ENCODE measurements around the gene TSKU. TPM values are rescaled to one million over a fixed set of nuclear protein-coding genes. Genes with fewer than 3 reads are reported as not detected.
"Not testable (repeated sequence)": the region's sequence is repeated elsewhere in the genome, so short reads cannot be mapped to it uniquely, and the experiment has no call there.

TSKU gene
- total RNA-seq, result 41.7 to 46.2 TPM (median 42.3 TPM) in 3 replicates
- long read RNA-seq, transcript TSKU-201 (2 exons, 2,712 nt), result major isoform, 71 of 90 reads
- long read RNA-seq, partial matches to known transcripts, result 0 of 90 reads
- long read RNA-seq, other reads (novel, unspliced or antisense), result 19 of 90 reads

- Mint-ChIP-seq H3K27ac (ENCODE audit: unreplicated experiment) (peak within 1 kb of the TSS; percentile 93), H3K4me3 (ENCODE audit: unreplicated experiment) (peak within 1 kb of the TSS; percentile 86), H3K4me1 (ENCODE audit: low read depth) (peaks cover 72% of the 10 kb centered on the region), H3K36me3 (ENCODE audit: low read depth) (no peaks in the 10 kb centered on the region), H3K9me3 (ENCODE audit: low read depth) (no peaks in the 10 kb centered on the region), H3K27me3 (ENCODE audit: low read depth) (no peaks in the 10 kb centered on the region)
- peak; percentile 93 for DNase-seq (ENCODE audit: low spot score)
- no peak for TF ChIP-seq CTCF (IDR thresholded peaks at IDR 0.05)
These were observed at the start of gene TSKU for GRCh38 chr11:76783294-76783895. TSS of gene TSKU (plus strand) at chr11:76783356. CDS start at chr11:76795617, 12,261 bp downstream.

- not testable (repeated sequence) for H3K36me3 Mint-ChIP-seq (ENCODE audit: low read depth); H3K4me3 Mint-ChIP-seq (ENCODE audit: unreplicated experiment); H3K9me3 Mint-ChIP-seq (ENCODE audit: low read depth); DNase-seq (ENCODE audit: low spot score); H3K27ac Mint-ChIP-seq (ENCODE audit: unreplicated experiment); H3K4me1 Mint-ChIP-seq (ENCODE audit: low read depth)
- peaks cover 12% of the 10 kb centered on the region for H3K27me3 Mint-ChIP-seq (ENCODE audit: low read depth)
- peak; percentile 75 for TF ChIP-seq CTCF (IDR thresholded peaks at IDR 0.05)
These were observed 49.2 kb upstream of the TSKU start for GRCh38 chr11:76733906-76734305.

GRCh38 chr11:76734456-76735420, 48.4 kb upstream of the TSKU start:
- no peak for DNase-seq (ENCODE audit: low spot score)
- Mint-ChIP-seq H3K36me3 (ENCODE audit: low read depth) (no peaks in the 10 kb centered on the region), H3K4me3 (ENCODE audit: unreplicated experiment) (no peak overlapping the region), H3K4me1 (ENCODE audit: low read depth) (peaks cover 8% of the 10 kb centered on the region), H3K9me3 (ENCODE audit: low read depth) (no peaks in the 10 kb centered on the region), H3K27me3 (ENCODE audit: low read depth) (peaks cover 10% of the 10 kb centered on the region), H3K27ac (ENCODE audit: unreplicated experiment) (no peak overlapping the region)
- no peak for TF ChIP-seq CTCF (IDR thresholded peaks at IDR 0.05)

- Mint-ChIP-seq H3K4me3 (ENCODE audit: unreplicated experiment) (no peak overlapping the region), H3K27me3 (ENCODE audit: low read depth) (peaks cover 2% of the 10 kb centered on the region), H3K4me1 (ENCODE audit: low read depth) (peaks cover 8% of the 10 kb centered on the region), H3K36me3 (ENCODE audit: low read depth) (no peaks in the 10 kb centered on the region), H3K27ac (ENCODE audit: unreplicated experiment) (no peak overlapping the region), H3K9me3 (ENCODE audit: low read depth) (no peaks in the 10 kb centered on the region)
- TF ChIP-seq CTCF (IDR thresholded peaks at IDR 0.05), result no peak
- DNase-seq (ENCODE audit: low spot score), result no peak
These were observed 47.3 kb upstream of the TSKU start for GRCh38 chr11:76735841-76736240.

GRCh38 chr11:76736266-76736665, 46.9 kb upstream of the TSKU start:
- H3K27me3 Mint-ChIP-seq (ENCODE audit: low read depth), result no peaks in the 10 kb centered on the region
- no peak overlapping the region for H3K4me3 Mint-ChIP-seq (ENCODE audit: unreplicated experiment)

More at GRCh38 chr11:76736266-76736665, 46.9 kb upstream of the TSKU start:
- DNase-seq (ENCODE audit: low spot score), result no peak
- H3K9me3 Mint-ChIP-seq (ENCODE audit: low read depth), result no peaks in the 10 kb centered on the region
- peaks cover 8% of the 10 kb centered on the region for H3K4me1 Mint-ChIP-seq (ENCODE audit: low read depth)
- H3K27ac Mint-ChIP-seq (ENCODE audit: unreplicated experiment), result no peak overlapping the region
- H3K36me3 Mint-ChIP-seq (ENCODE audit: low read depth), result no peaks in the 10 kb centered on the region
- no peak for TF ChIP-seq CTCF (IDR thresholded peaks at IDR 0.05)
